ENCODE data around the gene WDFY4.

GRCh38 chr10:48907730-48908129, 223.1 kb downstream of the WDFY4 start:
- TF ChIP-seq CTCF (optimal IDR thresholded peaks at IDR 0.05 in 1 of 3, IDR thresholded peaks at IDR 0.05 in 1 of 3, conservative IDR thresholded peaks at IDR 0.05 in 1 of 3; ENCODE audit: extremely low read depth in 1 of 3, insufficient read depth in 2 of 3, low read length in 3 of 3) = no peak
- TF ChIP-seq EZH2 (IDR thresholded peaks at IDR 0.05; ENCODE audit: low read length) = no peak

Measured in keratinocyte (primary cell).